RWPE2 (cell line): ENCODE data around the gene GLT1D1.

Source experiments
- ATAC-seq: fragments of 200-7000 bp; cut with Tn5 transposase; 3 replicates; pipeline ENCODE4 v1.9.1; 2021; ENCODE audit warnings: low read depth
- DNase-seq: peaks from one replicate; pipeline ENCODE4 v3.0.0-alpha.2; 2020; ENCODE audit warnings: low spot score
- H3K27ac ChIP-seq: fragments of 450-650 bp; 2 replicates; pipeline ENCODE4 v1.5.1; 2017; ENCODE audit warnings: mild to moderate bottlenecking; ENCODE audit not compliant: poor library complexity, severe bottlenecking
- H3K27me3 ChIP-seq: fragments of 250-450 bp; sonication (Bioruptor Pico); 2 replicates; pipeline ENCODE4 v1.5.1; 2021; ENCODE audit warnings: mild to moderate bottlenecking, moderate library complexity; ENCODE audit not compliant: insufficient read depth, poor library complexity, severe bottlenecking
- H3K36me3 ChIP-seq: fragments of 250-450 bp; sonication (Bioruptor Pico); 2 replicates; pipeline ENCODE4 v1.5.1; 2020; ENCODE audit warnings: low read depth, mild to moderate bottlenecking, moderate library complexity
- H3K4me1 ChIP-seq: fragments of 250-450 bp; sonication (Bioruptor Pico); 2 replicates; pipeline ENCODE4 v1.5.1; 2021; ENCODE audit warnings: mild to moderate bottlenecking, moderate library complexity; ENCODE audit not compliant: insufficient read depth, poor library complexity, severe bottlenecking
- H3K4me3 ChIP-seq: fragments of 250-450 bp; sonication (Bioruptor Pico); 2 replicates; pipeline ENCODE4 v1.5.1; 2021; ENCODE audit warnings: mild to moderate bottlenecking, moderate library complexity; ENCODE audit not compliant: severe bottlenecking
- H3K9me3 ChIP-seq: fragments of 250-450 bp; sonication (Bioruptor Pico); 2 replicates; pipeline ENCODE4 v1.5.1; 2021; ENCODE audit warnings: mild to moderate bottlenecking, moderate library complexity; ENCODE audit not compliant: severe bottlenecking
- TF ChIP-seq, protein P1 (sequence below): fragments of 450-650 bp; IDR thresholded peaks from one replicate; pipeline ENCODE4 v1.5.1; 2017; ENCODE audit warnings: mild to moderate bottlenecking, moderate library complexity; ENCODE audit not compliant: poor library complexity, severe bottlenecking

Gene GLT1D1

DNA sequence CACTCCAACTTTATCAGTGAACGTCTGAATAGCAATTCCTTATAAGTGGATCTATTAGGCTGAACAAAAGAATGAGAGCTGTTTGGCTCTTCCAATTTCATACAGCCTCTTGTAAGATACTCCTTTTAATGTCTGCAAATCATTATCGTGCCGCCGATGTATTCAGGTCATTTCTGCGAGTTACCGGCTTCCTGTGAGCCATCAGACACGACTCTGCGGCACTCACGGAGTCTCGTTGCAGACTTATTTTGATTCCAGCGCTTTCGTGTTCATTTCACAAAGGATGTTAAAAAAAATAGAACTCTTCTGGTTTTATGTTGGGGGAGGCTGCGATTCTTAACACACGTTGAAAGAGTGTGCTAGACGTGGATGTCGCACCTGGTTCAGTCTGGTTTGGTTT, 106.6 kb downstream of the GLT1D1 start:
- H3K4me1 ChIP-seq, result no peaks in the 10 kb centered on the region
- no peak overlapping the region for H3K4me3 ChIP-seq
- H3K27ac ChIP-seq, result no peak overlapping the region
- no peak for DNase-seq
- H3K36me3 ChIP-seq, result no peaks in the 10 kb centered on the region
- TF ChIP-seq, protein P1, sequence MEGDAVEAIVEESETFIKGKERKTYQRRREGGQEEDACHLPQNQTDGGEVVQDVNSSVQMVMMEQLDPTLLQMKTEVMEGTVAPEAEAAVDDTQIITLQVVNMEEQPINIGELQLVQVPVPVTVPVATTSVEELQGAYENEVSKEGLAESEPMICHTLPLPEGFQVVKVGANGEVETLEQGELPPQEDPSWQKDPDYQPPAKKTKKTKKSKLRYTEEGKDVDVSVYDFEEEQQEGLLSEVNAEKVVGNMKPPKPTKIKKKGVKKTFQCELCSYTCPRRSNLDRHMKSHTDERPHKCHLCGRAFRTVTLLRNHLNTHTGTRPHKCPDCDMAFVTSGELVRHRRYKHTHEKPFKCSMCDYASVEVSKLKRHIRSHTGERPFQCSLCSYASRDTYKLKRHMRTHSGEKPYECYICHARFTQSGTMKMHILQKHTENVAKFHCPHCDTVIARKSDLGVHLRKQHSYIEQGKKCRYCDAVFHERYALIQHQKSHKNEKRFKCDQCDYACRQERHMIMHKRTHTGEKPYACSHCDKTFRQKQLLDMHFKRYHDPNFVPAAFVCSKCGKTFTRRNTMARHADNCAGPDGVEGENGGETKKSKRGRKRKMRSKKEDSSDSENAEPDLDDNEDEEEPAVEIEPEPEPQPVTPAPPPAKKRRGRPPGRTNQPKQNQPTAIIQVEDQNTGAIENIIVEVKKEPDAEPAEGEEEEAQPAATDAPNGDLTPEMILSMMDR, result no peak
- ATAC-seq, result no peak
- no peaks in the 10 kb centered on the region for H3K27me3 ChIP-seq
- no peaks in the 10 kb centered on the region for H3K9me3 ChIP-seq

DNA sequence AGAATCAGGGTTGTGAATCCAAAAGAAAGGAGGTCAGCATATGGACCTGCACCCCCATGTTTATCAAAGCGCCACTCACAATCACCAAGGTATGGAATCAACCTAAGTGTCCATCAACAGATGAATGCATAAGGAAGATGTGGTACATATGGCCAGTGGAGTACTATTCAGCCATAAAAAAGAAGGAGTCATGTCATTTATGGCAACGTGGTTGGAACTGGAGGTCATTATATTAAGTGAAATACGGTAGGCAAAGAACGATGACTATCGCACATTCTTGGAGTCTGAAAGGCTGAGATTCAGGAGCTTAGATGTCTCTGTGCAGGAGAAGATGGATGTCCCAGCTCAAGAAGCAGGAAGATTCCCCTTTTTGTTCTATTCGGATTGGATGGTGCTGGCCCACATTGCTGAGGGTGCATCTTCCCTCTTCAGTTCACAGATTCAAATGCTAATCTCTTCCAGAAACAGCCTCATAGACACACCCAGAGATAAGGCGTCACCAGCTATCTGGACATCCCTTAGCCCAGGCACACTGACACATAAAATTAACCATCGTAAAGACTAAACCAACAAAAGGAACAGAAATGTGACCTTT, 108.1 kb downstream of the GLT1D1 start:
- no peaks in the 10 kb centered on the region for H3K9me3 ChIP-seq
- H3K27me3 ChIP-seq, result no peaks in the 10 kb centered on the region
- H3K4me1 ChIP-seq, result no peaks in the 10 kb centered on the region
- H3K27ac ChIP-seq, result no peak overlapping the region
- no peak overlapping the region for H3K4me3 ChIP-seq
- ATAC-seq (no peak), DNase-seq (no peak)
- TF ChIP-seq, protein P1, result no peak
- no peaks in the 10 kb centered on the region for H3K36me3 ChIP-seq

DNA sequence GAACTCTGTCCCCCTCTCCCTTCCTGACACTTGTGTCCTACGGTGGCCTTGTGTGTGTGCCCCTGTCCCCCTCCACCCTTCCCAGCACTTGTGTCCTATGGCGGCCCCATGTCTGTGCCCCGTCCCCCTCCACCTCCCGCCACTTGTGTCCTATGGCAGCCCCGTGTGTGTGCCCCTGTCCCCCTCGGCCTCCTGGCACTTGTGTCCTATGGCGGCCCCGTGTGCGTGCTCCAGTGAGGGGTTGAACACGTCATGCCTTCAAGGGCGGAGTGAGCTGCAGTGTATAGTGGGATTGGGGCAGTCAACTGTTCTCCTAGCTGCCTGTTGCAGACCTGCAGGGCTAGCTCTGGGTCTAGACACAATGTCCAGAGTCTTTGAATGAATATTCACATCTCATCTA, 108.7 kb downstream of the GLT1D1 start:
- Histone ChIP-seq H3K9me3 (no peaks in the 10 kb centered on the region), H3K27ac (no peak overlapping the region), H3K4me3 (no peak overlapping the region), H3K4me1 (no peaks in the 10 kb centered on the region), H3K36me3 (no peaks in the 10 kb centered on the region), H3K27me3 (no peaks in the 10 kb centered on the region)
- DNase-seq (no peak), ATAC-seq (no peak)
- TF ChIP-seq, protein P1, result no peak

DNA sequence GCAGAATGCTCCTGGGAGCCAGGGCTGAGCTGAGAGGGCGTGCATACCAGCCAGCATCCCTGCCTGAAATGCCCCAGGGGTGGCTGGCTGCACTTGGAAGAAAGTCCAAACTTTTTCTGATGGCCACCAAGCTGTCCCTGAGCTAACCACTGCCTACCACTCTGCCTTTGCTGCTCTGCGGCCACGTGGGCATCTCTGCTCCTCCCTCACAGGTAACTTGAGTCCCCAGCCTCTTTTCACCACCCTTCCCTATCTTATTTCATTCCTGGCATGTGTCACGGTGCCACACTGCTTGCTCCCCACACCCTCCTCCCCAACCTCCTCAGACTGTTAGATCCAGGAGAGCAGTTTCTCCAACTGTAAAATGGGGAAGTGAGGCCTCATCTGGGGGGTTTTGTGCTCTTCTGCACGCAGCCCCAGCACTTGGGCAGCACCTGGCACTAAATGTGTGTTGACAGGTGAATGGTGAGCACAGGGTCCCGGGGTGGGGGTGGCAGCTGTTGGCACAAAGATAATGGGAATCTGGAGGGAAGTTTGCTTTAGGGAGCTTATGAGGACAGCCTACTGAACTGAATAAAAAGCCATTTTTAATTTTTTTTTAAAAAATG, 113.0 kb downstream of the GLT1D1 start:
- TF ChIP-seq, protein P1, result no peak
- no peak for DNase-seq
- Histone ChIP-seq H3K4me1 (no peaks in the 10 kb centered on the region), H3K27me3 (no peaks in the 10 kb centered on the region), H3K27ac (no peak overlapping the region), H3K9me3 (no peaks in the 10 kb centered on the region), H3K4me3 (no peak overlapping the region), H3K36me3 (no peaks in the 10 kb centered on the region)
- no peak for ATAC-seq

DNA sequence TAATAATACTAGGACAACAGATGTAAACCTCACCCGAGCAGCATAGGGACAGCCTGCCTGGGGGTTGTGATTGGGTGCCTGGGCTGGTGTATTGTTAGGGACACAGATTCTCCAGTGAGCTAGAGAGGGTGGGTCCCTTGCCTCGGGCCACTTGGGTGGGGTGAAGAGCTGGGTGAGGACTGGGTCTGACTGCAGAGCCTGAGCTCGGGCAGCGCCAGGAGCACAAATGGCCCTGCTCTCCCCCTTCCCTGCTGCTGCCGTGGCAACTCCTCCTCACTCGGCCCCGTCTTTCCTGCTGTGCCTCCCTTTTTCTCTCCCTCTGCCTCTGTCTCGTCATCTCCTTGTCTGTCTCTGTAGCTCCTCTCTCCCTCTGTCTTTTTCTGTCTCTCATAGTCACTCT, 115.4 kb downstream of the GLT1D1 start:
- Histone ChIP-seq H3K4me1 (no peaks in the 10 kb centered on the region), H3K27me3 (no peaks in the 10 kb centered on the region), H3K27ac (no peak overlapping the region), H3K4me3 (no peak overlapping the region), H3K36me3 (no peaks in the 10 kb centered on the region), H3K9me3 (no peaks in the 10 kb centered on the region)
- TF ChIP-seq, protein P1, result no peak
- DNase-seq (no peak), ATAC-seq (no peak)
